HEK293 (cell line): ENCODE data around the gene MINPP1.

Source experiments
- CTCF ChIA-PET: fragments of 350-600 bp; formaldehyde crosslinking; extraction: SDS; loops from one replicate; lab custom pipeline; 2021; ENCODE audit warnings: antibody characterized with exemption; lab: Yijun Ruan, JAX
- POLR2A ChIA-PET: fragments of 300-600 bp; formaldehyde crosslinking; extraction: SDS; loops from one replicate; lab custom pipeline; 2020; ENCODE audit warnings: antibody characterized with exemption, inconsistent platforms; lab: Yijun Ruan, JAX
- H3K27ac ChIP-seq: fragments of 200-500 bp; sonication (Bioruptor generic); 2 replicates; pipeline ENCODE4 v1.5.1; 2014; ENCODE audit warnings: low read depth, low read length, control low read depth, inconsistent platforms; ENCODE audit errors: extremely low read depth
- H3K36me3 ChIP-seq, 2 experiments: fragments of 200-500 bp in 1 of 2; sonication (Bioruptor generic) in 1 of 2; 1 replicate in 1 of 2; 2 replicates in 1 of 2; pipeline ENCODE4 v1.5.1; 2014 to 2017; ENCODE audit warnings: inconsistent platforms in 2 of 2, low read length in 2 of 2; ENCODE audit not compliant: control insufficient read depth in 2 of 2, insufficient read depth in 1 of 2
- H3K4me1 ChIP-seq: fragments of 200-500 bp; sonication (Bioruptor generic); 2 replicates; pipeline ENCODE4 v1.5.1; 2014; ENCODE audit warnings: mild to moderate bottlenecking, low read length, inconsistent platforms; ENCODE audit not compliant: control insufficient read depth, insufficient read depth
- H3K4me3 ChIP-seq: 2 replicates; pipeline ENCODE4 v1.5.1; 2011; ENCODE audit warnings: low read depth, mild to moderate bottlenecking, control low read depth, low read length, moderate library complexity
- H3K9me3 ChIP-seq: fragments of 200-500 bp; sonication (Bioruptor generic); 2 replicates; pipeline ENCODE4 v1.5.1; 2014; ENCODE audit warnings: low read depth, low read length, inconsistent platforms; ENCODE audit not compliant: control insufficient read depth, insufficient read depth
- BCL11A ChIP-seq: fragments of 450-650 bp; formaldehyde crosslinking; IDR thresholded peaks from 2 replicates; pipeline ENCODE4 v1.5.1; 2016; ENCODE audit warnings: low read depth, missing biosample characterization, missing genetic modification characterization
- GLI4 ChIP-seq: fragments of 450-650 bp; formaldehyde crosslinking; IDR thresholded peaks from 2 replicates; pipeline ENCODE4 v1.5.1; 2016; ENCODE audit warnings: missing biosample characterization, missing genetic modification characterization
- HOXA7 ChIP-seq: sonication (generic); formaldehyde crosslinking; IDR thresholded peaks from 2 replicates; pipeline ENCODE4 v1.8.1; 2022; ENCODE audit warnings: missing genetic modification reagents, borderline replicate concordance
- KLF16 ChIP-seq: fragments of 450-650 bp; formaldehyde crosslinking; IDR thresholded peaks from 2 replicates; pipeline ENCODE4 v1.5.1; 2017; ENCODE audit warnings: missing biosample characterization, missing genetic modification characterization
- KLF8 ChIP-seq: fragments of 450-650 bp; formaldehyde crosslinking; IDR thresholded peaks from 2 replicates; pipeline ENCODE4 v1.5.1; 2016; ENCODE audit warnings: missing biosample characterization, missing genetic modification characterization
- SETDB1 ChIP-seq: IDR thresholded peaks from one replicate; pipeline ENCODE4 v1.6.1; 2017; ENCODE audit warnings: mild to moderate bottlenecking, low read length, moderate library complexity, mixed read lengths; ENCODE audit not compliant: insufficient read length
- TRIM28 ChIP-seq: IDR thresholded peaks from 2 replicates; pipeline ENCODE4 v1.6.1; 2011; ENCODE audit warnings: low read length, control low read depth, borderline replicate concordance
- ZBTB21 ChIP-seq: fragments of 450-650 bp; formaldehyde crosslinking; IDR thresholded peaks from 2 replicates; pipeline ENCODE4 v1.5.1; 2017; ENCODE audit warnings: missing biosample characterization, missing genetic modification characterization
- ZEB2 ChIP-seq: fragments of 450-650 bp; formaldehyde crosslinking; IDR thresholded peaks from 2 replicates; pipeline ENCODE4 v1.5.1; 2016; ENCODE audit warnings: missing biosample characterization, missing genetic modification characterization
- ZNF146 ChIP-seq: fragments of 450-650 bp; formaldehyde crosslinking; IDR thresholded peaks from 2 replicates; pipeline ENCODE4 v1.5.1; 2016; ENCODE audit warnings: missing biosample characterization, missing genetic modification characterization
- ZNF148 ChIP-seq: fragments of 450-650 bp; formaldehyde crosslinking; IDR thresholded peaks from 2 replicates; pipeline ENCODE4 v1.5.0; 2017; ENCODE audit warnings: missing biosample characterization, missing genetic modification characterization, borderline replicate concordance
- ZNF157 ChIP-seq: fragments of 450-650 bp; formaldehyde crosslinking; IDR thresholded peaks from 2 replicates; pipeline ENCODE4 v1.5.1; 2016; ENCODE audit warnings: missing biosample characterization, missing genetic modification characterization
- ZNF184 ChIP-seq: fragments of 450-650 bp; IDR thresholded peaks from 2 replicates; pipeline ENCODE4 v1.5.1; 2018; ENCODE audit warnings: missing biosample characterization, mild to moderate bottlenecking, missing genetic modification characterization
- ZNF2 ChIP-seq: fragments of 450-650 bp; formaldehyde crosslinking; IDR thresholded peaks from 2 replicates; pipeline ENCODE4 v1.5.1; 2016; ENCODE audit warnings: missing biosample characterization, missing genetic modification characterization
- ZNF23 ChIP-seq: fragments of 450-650 bp; formaldehyde crosslinking; IDR thresholded peaks from 2 replicates; pipeline ENCODE4 v1.5.1; 2016; ENCODE audit warnings: missing biosample characterization, missing genetic modification characterization, borderline replicate concordance
- ZNF24 ChIP-seq: fragments of 450-650 bp; formaldehyde crosslinking; IDR thresholded peaks from 2 replicates; pipeline ENCODE4 v1.5.1; 2016; ENCODE audit warnings: missing biosample characterization, missing genetic modification characterization
- ZNF26 ChIP-seq: fragments of 450-650 bp; formaldehyde crosslinking; IDR thresholded peaks from 2 replicates; pipeline ENCODE4 v1.5.1; 2016; ENCODE audit warnings: missing biosample characterization, missing genetic modification characterization
- ZNF311 ChIP-seq: fragments of 450-650 bp; formaldehyde crosslinking; IDR thresholded peaks from 2 replicates; pipeline ENCODE4 v1.5.1; 2017; ENCODE audit warnings: missing biosample characterization, missing genetic modification characterization, borderline replicate concordance
- ZNF354C ChIP-seq: fragments of 450-650 bp; formaldehyde crosslinking; IDR thresholded peaks from 2 replicates; pipeline ENCODE4 v1.5.1; 2016; ENCODE audit warnings: missing biosample characterization, missing genetic modification characterization, low read depth, borderline replicate concordance
- ZNF426 ChIP-seq: fragments of 450-650 bp; formaldehyde crosslinking; IDR thresholded peaks from 2 replicates; pipeline ENCODE4 v1.5.1; 2017; ENCODE audit warnings: missing biosample characterization, missing genetic modification characterization, mild to moderate bottlenecking, inconsistent platforms, moderate library complexity
- ZNF600 ChIP-seq: fragments of 450-650 bp; formaldehyde crosslinking; IDR thresholded peaks from 2 replicates; pipeline ENCODE4 v1.5.1; 2016; ENCODE audit warnings: missing biosample characterization, missing genetic modification characterization
- ZNF837 ChIP-seq: fragments of 450-650 bp; formaldehyde crosslinking; IDR thresholded peaks from 2 replicates; pipeline ENCODE4 v1.5.1; 2016; ENCODE audit warnings: missing biosample characterization, missing genetic modification characterization
- ZNF843 ChIP-seq: fragments of 450-650 bp; formaldehyde crosslinking; IDR thresholded peaks from 2 replicates; pipeline ENCODE4 v1.5.1; 2016; ENCODE audit warnings: missing biosample characterization, missing genetic modification characterization
- ZSCAN30 ChIP-seq: fragments of 450-650 bp; IDR thresholded peaks from 2 replicates; pipeline ENCODE4 v1.5.1; 2018; ENCODE audit warnings: missing biosample characterization, mild to moderate bottlenecking, missing genetic modification characterization, moderate library complexity
- ZXDB ChIP-seq: fragments of 450-650 bp; formaldehyde crosslinking; IDR thresholded peaks from 2 replicates; pipeline ENCODE4 v1.5.1; 2016; ENCODE audit warnings: missing biosample characterization, missing genetic modification characterization

Gene MINPP1

GRCh38 chr10:87579563-87579962 lies 74.9 kb downstream of the MINPP1 start (continued):
- TF ChIP-seq ZNF837 (tag by site-specific recombination), result no peak
- no peak for TF ChIP-seq ZBTB21 (tag by site-specific recombination)
- TF ChIP-seq BCL11A (tag by site-specific recombination), result no peak

- no peaks in the 10 kb centered on the region for H3K4me1 ChIP-seq
- TF ChIP-seq TRIM28 (no peak), ZNF146 (tag by site-specific recombination) (peak; percentile 69), ZNF24 (tag by site-specific recombination) (no peak), ZNF184 (no peak)
- ChIA-PET POLR2A (no interaction called here), CTCF (interaction anchor here (0.6 kb wide), 1 partner anchor 972 kb away, joined by 3 read pairs; no protein-coding TSS in a partner anchor)
- no peaks in the 10 kb centered on the region for H3K9me3 ChIP-seq
- no peak overlapping the region for H3K4me3 ChIP-seq
- H3K27ac ChIP-seq, result no peak overlapping the region
- H3K36me3 ChIP-seq, result no peaks in the 10 kb centered on the region
Observed at GRCh38 chr10:87580016-87580415, 75.3 kb downstream of the MINPP1 start.

- CTCF ChIA-PET, result interaction anchor here (1.7 kb wide), 1 partner anchor 53 kb away, joined by 8 read pairs; no protein-coding TSS in a partner anchor
- Histone ChIP-seq H3K9me3 (no peaks in the 10 kb centered on the region), H3K4me1 (peaks cover 19% of the 10 kb centered on the region), H3K4me3 (no peak overlapping the region), H3K36me3 (no peaks in the 10 kb centered on the region), H3K27ac (no peak overlapping the region)
- POLR2A ChIA-PET, result no interaction called here
- no peak for TF ChIP-seq TRIM28
- TF ChIP-seq ZNF26, result no peak
- no peak for TF ChIP-seq ZNF354C (tag by site-specific recombination)
- peak; percentile 83 for TF ChIP-seq ZNF843
- no peak for TF ChIP-seq SETDB1
- peak; percentile 70; the same call in 1 of the 2 replicates for TF ChIP-seq KLF16
- no peak for TF ChIP-seq ZNF23 (tag by site-specific recombination)
- no peak for TF ChIP-seq GLI4 (tag by site-specific recombination)
- TF ChIP-seq ZNF148, result peak; percentile 45; the same call in 1 of the 2 replicates
- TF ChIP-seq ZNF600 (tag by site-specific recombination), result peak; percentile 36; the same call in 1 of the 2 replicates
- TF ChIP-seq ZEB2 (tag by site-specific recombination), result peak; percentile 70; the same call in 1 of the 2 replicates
- peak; percentile 79 for TF ChIP-seq KLF8 (tag by site-specific recombination)
- TF ChIP-seq ZNF311 (tag by site-specific recombination), result peak; percentile 92; the same call in 1 of the 2 replicates
- peak; percentile 81 for TF ChIP-seq ZSCAN30 (tag by site-specific recombination)
- TF ChIP-seq ZNF2 (tag by site-specific recombination), result no peak
- TF ChIP-seq ZNF24 (tag by site-specific recombination), result peak; percentile 67; the same call in 1 of the 2 replicates
- peak; percentile 86 for TF ChIP-seq ZXDB (tag by site-specific recombination)
- no peak for TF ChIP-seq ZNF157 (tag by site-specific recombination)
- TF ChIP-seq ZNF426, result no peak
- no peak for TF ChIP-seq HOXA7 (CRISPR knock-in tag)
Observed at GRCh38 chr10:87585565-87586514, 81.1 kb downstream of the MINPP1 start.
